ENCODE data around the gene CD226. TPM values are rescaled to one million over a fixed set of nuclear protein-coding genes. Genes with fewer than 3 reads are reported as not detected.
"Not testable (repeated sequence)": the region's sequence is repeated elsewhere in the genome, so short reads cannot be mapped to it uniquely, and the experiment has no call there.

CD226 gene
- total RNA-seq (2014; rRNA removed) = 0.38 and 0.69 TPM in 2 replicates
- 0.10 TPM for polyA plus RNA-seq (2012)

DNA sequence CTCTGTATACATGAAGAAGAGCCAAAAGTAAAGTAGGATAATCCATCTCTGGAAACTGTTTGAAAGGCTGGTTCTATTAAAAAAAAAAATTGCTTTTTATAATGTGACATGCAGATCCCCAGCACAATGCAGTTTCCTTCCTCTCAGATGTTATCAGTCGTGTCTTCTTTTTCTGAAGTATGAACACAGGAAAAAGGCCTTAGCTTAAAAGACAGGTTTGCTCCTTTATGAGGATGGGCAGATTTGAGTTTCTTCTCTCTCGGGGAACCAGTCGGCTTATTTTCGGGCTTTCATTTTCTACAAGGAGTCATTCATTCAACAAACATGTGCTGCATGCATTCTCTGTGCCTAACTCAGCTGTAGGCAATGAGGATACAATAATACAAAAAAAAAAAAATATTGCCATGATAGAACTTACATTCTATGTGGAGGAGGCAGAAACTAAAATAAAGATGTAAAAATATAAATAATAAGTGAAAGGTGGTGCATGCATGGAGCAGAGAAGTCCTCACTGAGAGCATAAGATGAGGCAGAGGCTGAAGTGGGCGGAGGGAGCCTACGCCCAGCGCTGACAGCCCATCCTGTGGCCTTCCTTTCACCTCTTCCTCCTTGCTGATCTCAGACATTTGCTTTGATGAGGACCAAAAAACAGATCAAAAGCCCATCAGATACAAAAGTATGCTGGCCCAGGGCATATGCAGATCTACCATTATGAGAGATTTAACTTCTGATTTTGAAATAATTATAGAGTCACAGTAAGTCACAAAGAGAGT, at the start of gene CD226:
Gene CD226, minus strand, starts transcription at position 513 of the 773 bp plus-strand sequence. Its CDS starts 467 bp downstream, at position 46.
- DNase-seq (ENCODE audit: low read depth) = no peak

DNA sequence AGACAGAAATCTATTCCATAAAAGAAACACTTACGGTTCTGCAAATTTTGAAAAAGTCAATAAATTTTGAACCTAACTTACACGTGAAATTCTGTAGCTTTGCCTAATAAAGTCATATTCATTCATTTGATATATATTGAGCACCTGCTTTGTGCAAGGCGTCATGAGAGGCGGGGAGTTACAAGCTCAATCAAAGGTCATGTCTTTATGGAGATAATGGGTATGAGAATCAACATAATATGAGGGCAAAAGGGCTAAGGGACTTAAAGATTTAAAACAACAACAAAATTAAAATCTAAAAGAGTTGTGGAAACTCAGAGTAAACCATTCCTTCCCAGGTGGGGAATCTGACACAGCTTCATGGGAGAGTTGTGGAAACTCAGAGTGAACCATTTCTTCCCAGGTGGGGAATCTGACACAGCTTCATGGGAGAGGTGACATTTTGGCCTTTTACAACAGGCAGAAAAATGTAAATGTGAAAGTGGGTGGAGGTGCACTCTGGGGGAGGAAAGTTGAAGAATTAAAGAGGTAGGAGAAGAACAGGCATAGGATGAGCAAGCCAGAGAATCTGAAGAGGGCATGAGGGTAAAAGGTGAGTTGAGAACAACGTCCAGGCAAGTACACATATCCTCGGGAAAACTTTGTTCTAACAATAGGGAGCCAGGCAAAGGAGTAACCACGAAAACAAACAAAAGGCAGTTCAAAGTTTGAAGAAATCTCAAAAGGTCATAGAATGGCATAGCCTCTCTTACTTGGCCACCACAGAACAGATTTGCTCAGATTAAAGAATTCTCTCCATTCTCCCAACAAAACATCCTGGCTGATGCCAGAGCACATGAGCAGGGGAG, 49.5 kb upstream of the CD226 start:
- peak; percentile 31 for DNase-seq (ENCODE audit: low read depth)

DNA sequence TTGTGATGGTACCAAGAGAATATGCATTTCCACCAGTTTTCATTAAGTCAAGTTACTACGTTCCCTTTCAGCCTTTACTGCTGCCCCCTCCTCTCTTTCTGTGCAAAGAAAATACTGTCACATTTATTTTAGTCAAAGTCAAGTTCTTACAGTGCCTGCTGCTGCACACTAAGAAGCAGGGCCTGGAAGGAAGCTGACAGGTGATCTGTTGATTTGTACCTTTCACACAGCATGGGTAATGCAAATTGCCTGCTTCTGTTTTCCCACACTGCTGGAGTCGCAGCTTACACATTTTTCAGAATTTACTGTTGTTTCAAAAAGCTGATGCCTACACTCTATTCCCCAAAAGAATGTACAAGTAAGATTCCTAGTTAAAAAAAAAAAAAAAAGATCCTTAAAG, 48.7 kb upstream of the CD226 start:
- no peak for DNase-seq (ENCODE audit: low read depth)

DNA sequence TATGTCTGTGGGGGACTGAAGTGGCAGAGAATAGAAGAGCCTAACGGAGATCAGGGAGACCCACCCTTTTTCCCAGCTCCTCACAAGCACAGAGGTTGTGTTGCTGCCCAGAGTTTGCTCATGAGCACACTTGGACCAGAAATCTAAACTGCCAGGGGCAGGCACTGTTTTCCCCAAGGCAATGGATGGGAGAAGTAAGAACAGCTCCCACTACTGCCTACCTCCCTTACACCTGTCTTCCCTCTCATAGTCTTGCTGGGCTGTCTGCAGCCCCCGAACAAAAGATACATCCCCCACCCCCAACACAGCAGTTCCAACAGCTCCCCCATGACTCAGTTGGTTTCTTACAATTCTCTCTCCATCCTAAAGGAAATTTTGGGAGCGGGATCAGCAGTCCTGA, 48.1 kb upstream of the CD226 start:
- no peak for DNase-seq (ENCODE audit: low read depth)

DNA sequence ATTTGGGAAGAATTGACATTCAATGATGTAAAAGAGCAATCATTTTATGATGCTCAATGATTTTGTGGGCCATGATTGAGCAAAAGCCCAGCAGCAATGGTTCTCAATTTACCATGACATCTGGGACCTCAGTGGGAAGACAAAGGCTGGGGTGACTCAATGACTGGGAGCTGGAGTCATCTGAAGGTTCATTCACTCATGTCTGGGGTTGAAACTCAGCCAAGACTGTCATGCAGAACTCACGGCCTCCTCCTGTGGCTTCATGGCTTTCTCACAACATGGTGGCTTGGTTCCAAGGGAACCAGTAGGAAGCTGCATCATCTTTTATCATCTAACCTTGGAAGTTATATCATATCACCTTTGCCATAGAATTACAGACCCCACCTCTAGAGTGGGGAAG, 45.1 kb upstream of the CD226 start:
- peak; percentile 56 for DNase-seq (ENCODE audit: low read depth)

DNA sequence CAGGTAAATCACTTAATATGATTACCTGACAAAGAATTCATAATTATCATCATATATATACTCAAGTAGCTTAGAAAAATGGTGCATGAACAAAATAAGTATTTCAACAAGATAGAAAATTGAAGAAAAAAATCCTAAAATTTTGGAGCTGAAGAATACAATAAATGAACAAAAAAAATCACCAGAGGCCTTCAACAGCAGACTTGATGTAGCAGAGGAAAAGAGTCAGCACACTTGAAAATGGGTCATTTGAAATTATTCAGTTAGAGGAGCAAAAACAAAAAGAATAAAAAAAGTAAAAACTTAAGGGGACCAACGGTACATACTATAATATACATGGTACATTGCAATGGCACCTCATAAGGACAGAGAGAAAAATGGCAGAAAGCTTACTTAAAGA, 40.2 kb upstream of the CD226 start:
- DNase-seq (ENCODE audit: low read depth) = no peak

DNA sequence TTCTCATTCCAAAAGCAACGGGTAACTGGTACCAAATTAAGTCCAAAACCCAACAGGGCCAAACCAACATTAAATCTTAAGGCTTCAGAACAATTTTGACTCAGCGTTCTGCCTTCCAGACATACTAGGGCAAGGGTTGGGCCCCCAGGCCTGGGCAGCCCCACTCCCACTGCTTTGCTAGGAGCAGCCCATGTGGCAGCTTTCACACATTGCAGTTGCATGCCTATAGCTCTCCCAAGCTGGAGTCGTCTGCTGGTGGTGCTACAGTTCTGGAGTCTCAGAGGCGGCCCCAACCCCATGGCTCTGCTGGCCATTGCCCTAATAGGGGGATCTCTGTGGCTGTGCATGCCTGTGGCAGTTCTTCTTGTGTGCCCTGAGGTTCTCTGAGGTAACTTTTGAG, 37.6 kb upstream of the CD226 start:
- DNase-seq (ENCODE audit: low read depth) = no peak

DNA sequence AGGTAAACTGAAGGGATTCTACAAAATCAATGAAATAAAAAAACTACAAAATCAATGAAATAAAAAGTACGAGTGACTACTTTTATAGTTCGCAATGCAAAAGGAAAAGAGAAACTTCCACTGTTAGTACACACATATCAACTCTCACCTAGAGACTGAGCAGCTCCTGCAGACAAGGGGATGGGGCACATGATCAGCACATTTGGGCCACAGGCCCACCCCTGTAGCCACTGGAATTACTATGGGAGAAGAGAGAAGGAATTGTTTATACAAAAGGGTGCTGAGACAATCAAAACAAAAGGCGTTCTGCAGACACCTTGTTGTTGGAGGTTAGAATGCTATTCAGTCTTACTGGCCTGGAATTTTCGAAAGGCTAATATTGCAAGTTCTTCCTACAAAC, 34.7 kb upstream of the CD226 start:
- no peak for DNase-seq (ENCODE audit: low read depth)

DNA sequence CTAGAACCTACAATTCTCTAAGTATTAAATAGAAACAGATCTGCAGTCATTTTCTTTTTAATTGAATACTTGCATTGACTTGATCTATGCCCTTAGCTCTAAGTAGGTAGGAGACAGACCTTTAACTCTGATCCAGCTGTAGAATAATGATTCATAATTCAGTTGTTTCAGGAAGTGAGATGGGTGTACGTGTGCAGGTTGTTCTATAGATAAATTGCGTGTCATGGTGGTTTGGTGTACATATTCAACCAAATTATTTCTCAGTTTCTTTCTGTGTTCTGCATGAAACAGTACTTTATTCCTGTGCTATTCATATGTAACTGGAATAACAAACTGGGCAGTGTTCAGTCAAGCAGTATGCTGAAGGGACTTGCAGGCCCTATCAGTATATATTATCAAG, 34.3 kb upstream of the CD226 start:
- no peak for DNase-seq (ENCODE audit: low read depth)

DNA sequence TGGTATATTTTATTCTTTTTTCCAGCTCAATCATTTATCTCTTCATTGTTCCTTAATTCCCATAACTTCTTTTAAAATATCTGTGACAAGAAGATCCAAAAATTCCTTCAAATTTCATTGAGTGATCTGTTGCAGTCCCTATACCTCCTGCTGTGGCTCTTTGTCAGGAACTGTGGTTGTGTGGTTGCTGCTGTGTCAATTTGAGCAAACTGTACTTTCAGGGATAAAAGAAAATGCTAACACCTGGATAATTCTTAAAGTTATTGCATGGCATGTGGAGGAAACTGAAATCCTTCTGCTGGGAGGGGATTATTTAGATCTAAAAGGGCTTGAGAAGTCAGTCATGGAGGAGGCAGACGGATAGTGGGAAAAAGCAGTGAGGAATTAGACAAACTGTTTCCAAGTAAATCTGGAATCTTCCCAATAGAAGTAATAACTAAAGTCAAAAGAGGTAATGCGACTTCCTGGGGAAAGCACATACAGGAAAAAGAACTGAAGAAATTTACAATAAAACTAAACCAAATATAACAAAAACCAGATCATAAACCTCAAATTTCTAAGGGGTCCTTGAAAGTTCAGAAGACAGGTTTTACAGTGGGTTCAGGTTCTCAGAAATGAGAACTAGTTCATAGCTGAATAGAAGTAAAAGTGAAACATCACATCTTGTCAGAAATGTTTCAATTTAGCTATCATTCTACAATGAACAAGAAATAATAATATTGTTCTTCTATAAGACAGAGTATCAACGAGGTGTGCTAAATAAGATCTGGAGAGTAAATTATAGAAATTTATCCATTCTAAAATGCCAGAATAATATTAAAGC, 33.5 kb upstream of the CD226 start:
- DNase-seq (ENCODE audit: low read depth) = no peak

DNA sequence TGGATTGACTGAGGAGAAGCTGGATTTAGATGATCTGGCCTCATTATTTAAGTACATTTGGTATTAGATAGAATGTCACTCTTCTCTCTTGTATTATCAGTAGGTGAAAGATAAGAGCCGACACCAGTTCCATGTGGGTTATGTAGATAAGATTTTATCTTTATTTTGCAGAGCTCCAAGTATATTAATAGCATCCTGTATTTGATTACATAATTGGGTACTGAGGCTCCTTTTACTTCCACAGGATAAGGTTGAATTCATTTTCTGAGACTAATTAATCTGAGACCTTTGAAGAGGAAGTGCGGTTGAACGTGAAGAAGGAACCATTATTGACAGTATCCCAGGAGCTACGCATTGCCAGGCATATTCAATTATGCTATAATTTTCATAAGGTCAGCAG, 32.8 kb upstream of the CD226 start:
- no peak for DNase-seq (ENCODE audit: low read depth)

DNA sequence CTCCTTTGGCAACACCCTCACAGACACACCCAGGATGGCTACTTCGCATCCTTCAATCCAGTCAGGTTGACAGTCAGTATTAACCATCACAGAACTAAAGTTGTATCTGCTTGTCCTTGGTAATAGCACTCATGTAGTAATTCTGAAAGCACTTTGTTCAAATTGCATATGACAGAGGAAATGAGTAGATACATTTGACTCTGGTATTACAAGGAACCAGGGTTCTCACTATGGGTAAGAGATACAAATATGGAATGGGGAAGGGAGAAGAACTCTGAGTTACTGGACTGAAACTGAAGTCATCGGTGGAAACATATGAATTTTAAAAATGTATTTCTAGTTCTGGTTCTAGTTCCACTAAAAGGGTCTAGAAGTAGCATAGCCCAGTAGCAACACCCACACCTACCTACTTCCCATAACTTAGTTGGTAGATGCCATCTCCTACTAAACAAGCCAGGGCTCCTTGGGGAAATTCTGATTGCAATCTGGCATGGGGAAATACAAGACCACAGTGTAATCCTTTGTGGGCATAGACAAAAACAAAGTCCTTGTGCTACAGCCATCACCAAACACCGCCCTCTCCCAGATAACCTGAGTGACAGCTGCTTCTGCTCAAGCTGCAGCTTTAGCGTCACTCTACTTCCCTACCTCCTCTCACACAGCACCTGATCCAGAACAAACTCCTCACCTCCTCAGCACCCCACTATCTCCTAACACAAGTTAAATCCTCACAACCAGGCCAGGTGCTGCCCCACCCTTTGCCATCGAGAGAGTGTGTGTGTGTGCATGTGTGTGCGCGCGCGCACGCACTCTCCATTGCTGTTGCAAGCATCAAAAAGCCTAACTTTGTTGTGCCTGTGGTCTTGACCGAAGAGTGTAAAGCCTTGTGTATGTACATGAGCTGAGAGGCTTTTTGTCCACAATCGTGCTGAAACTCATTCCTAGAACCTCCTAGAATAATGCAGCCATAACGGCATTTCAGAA, 31.4 kb upstream of the CD226 start:
- no peak for DNase-seq (ENCODE audit: low read depth)

DNA sequence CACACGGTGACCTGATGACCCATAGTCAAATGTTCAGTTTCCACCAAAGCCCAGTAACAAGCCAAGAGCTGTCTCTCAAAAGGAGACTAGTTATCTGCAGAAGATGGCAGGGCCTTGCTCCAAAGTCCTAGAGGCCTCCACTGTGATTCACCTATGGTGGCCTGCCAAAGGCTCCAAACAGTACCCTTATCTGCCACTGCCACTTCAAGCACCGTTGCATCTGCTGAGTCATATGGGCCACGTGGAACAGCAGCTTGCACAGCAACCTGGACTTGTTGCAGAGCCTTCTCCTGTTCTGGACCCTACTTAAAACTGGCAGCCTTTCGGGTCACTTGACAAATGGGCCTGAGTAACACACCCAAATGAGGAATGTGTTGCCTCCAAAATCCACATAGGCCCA, 27.6 kb upstream of the CD226 start:
- DNase-seq (ENCODE audit: low read depth) = not testable (repeated sequence)

DNA sequence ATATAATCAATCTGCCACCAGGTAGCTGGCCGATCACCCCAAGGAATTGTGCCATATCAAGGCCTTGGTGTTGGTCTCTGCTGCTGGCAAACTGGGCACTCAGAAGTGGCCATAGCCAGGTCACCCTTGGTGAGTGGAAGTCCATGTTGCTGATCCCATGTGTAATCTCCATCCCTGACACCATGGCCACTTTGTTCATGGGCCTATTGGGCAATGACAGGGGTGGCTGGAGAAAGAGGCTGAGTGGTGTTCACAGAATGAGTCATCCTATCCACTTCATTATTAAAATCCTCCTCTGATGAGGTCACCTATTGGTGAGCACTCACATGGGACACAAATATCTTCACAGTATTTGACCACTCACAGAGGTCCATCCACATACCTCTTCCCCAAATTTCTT, 26.7 kb upstream of the CD226 start:
- DNase-seq (ENCODE audit: low read depth) = peak; percentile 43

DNA sequence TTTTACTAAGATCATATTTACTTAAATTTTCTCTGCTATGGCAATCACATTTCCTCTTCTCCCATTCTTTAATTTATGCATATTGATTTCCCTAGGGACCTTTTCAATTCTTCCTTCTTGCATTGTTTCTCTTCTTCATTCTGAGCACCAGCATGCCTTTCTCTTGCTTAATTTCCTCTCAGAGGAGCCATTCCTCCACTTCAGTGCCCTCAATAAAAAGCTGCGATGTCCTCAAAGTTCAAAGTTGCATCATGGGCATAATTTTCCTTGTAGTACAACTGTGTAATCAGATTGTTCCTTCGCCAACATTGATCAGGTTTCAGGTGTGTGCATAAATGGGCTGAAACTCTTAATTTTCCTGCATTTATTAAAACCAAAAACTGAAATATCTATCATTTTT, 21.8 kb upstream of the CD226 start:
- DNase-seq (ENCODE audit: low read depth) = no peak

DNA sequence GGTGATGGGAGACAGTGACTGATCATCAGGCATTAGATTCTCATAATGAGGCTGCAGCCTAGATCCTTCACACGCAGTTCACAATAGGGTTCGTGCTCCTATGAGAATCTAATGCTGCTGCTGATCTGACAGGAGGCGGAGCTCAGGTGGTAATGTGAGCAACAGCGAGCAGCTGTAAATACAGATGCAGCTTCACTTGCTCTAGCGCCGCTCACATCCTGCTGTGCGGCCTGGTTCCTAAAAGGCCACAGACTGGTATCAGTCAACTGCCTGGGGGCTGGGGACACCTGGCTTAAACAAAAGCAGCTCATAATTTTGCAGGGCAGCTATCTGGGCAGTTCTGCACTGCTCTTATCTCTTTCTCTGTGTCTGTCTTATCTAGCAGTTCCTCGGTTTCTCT, 20.4 kb upstream of the CD226 start:
- no peak for DNase-seq (ENCODE audit: low read depth)

DNA sequence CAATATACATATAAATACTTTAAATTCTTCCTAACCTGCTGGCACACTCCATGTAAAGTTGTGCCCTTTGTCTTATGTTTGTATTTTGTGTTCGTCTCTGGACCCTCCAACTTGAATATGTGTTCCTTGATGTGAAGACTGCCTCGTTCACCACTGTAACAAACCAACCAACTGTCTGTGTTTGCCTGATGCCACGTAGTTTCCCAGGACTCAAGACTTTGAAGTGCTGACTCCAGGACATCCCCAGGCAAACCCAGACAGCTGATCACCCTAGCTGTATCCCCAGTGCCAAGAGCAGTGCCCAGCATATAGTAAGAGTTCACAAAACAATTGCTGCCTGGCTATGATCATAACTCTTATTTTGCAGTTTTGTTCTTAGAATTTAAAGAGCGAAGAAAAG, 15.5 kb upstream of the CD226 start:
- DNase-seq (ENCODE audit: low read depth) = no peak

DNA sequence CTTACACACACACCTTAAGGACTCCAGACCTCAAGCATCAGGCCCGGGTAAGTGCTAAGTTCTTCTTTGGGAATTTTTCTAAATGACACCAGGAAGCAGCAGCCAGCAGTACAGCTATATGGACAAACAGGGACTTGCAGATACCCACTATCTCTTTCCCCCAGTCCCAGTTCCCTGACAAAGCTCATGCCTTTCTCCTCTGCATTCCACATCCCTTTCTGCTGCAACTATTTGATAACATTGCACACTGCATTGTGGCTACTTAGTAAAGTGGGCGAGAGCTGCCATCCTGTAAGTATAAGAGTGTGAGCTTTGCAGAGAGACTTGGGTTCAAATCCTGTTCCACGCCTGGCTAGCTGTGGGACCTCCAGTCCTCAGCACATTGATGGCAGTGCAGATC, 14.0 kb upstream of the CD226 start:
- DNase-seq (ENCODE audit: low read depth) = no peak

DNA sequence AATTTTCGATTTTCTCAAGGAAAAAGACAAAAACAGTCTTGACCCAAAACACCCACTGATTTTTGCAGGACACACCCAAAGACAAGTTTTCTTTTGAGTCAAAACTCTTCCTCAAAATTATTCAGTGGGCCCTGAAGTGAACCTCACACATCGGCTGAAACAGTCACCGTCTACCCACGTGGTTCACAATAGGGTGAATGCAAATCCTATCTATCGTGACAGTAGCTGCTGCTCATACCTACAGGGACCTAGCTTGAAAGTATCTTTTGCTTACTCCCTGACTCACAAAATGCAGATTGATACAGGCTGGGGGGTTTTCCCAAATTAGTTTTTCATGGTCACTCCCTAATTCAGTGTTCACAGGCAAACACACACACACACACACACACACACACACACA, 10.7 kb upstream of the CD226 start:
- no peak for DNase-seq (ENCODE audit: low read depth)

DNA sequence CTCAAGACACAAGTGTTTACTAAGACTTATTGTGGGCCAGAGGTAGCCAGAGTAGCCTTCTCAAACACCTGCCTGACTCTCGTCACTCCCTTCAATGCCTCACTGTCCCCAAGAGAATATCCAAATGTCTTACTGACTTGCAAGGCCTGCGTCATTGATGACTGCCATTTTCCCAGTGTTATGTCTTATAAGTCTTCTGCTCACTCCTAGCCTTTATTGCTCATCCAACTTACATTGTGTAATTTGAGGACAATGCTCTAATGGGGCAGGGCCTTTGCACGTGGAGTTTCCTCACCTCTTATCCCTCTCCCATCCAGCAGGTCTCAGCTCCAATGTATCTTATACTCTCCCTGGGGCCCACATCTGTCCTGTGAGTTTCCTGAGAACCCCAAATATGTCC, 10.1 kb upstream of the CD226 start:
- DNase-seq (ENCODE audit: low read depth) = no peak

All from LHCN-M2 (cell line).